SKM-1 treated with dmso at 0.1 percent for 144 hours (cell line): ENCODE results near the gene SLC30A3.
A peak's percentile ranks its signal among the peaks of the same experiment; 100 is the strongest.

Experiments
- DNase-seq: peaks from one replicate; lab custom pipeline; 2025; ENCODE audit not compliant: unreplicated experiment; lab: John Stamatoyannopoulos, UW

Gene SLC30A3

GRCh38 chr2:27236626-27237025 is 26.2 kb downstream of the SLC30A3 start:
- no peak for DNase-seq

GRCh38 chr2:27236136-27236535 is 26.7 kb downstream of the SLC30A3 start:
- no peak for DNase-seq

- no peak for DNase-seq
Observed at GRCh38 chr2:27233341-27233740, 29.5 kb downstream of the SLC30A3 start.

- no peak for DNase-seq
Observed at GRCh38 chr2:27231921-27232320, 30.9 kb downstream of the SLC30A3 start.

GRCh38 chr2:27227501-27227900 is 35.3 kb downstream of the SLC30A3 start:
- no peak for DNase-seq

GRCh38 chr2:27225526-27225925 is 37.3 kb downstream of the SLC30A3 start:
- DNase-seq = no peak

GRCh38 chr2:27223416-27223815 is 39.4 kb downstream of the SLC30A3 start:
- no peak for DNase-seq

GRCh38 chr2:27222407-27222806 is 40.4 kb downstream of the SLC30A3 start:
- DNase-seq = no peak

GRCh38 chr2:27221166-27221565 is 41.7 kb downstream of the SLC30A3 start:
- no peak for DNase-seq

GRCh38 chr2:27220091-27220490 is 42.8 kb downstream of the SLC30A3 start:
- DNase-seq = no peak

- no peak for DNase-seq
Observed at GRCh38 chr2:27219091-27219490, 43.8 kb downstream of the SLC30A3 start.

- no peak for DNase-seq
Observed at GRCh38 chr2:27218614-27219013, 44.2 kb downstream of the SLC30A3 start.

GRCh38 chr2:27217173-27218121 is 45.4 kb downstream of the SLC30A3 start, which contains the start of gene CAD:
CAD (plus strand) TSS chr2:27217369; CDS start chr2:27217552, 183 bp downstream.
- peak; percentile 85 for DNase-seq

- no peak for DNase-seq
Observed at GRCh38 chr2:27216416-27217137, 46.3 kb downstream of the SLC30A3 start.

GRCh38 chr2:27214941-27215340 is 47.9 kb downstream of the SLC30A3 start:
- no peak for DNase-seq

- DNase-seq = peak; percentile 47
Observed at GRCh38 chr2:27212626-27213471, 50.0 kb downstream of the SLC30A3 start.

GRCh38 chr2:27211943-27212625 is 50.8 kb downstream of the SLC30A3 start, which contains the start of the genes ATRAID and SLC5A6:
ATRAID (plus strand) TSS chr2:27212041; CDS start chr2:27212369, 328 bp downstream.
SLC5A6 (minus strand) TSS chr2:27212268; CDS start chr2:27207650, 4,618 bp downstream.
- peak; percentile 77 for DNase-seq

GRCh38 chr2:27211241-27211942 is 51.5 kb downstream of the SLC30A3 start:
- DNase-seq = peak; percentile 61

- no peak for DNase-seq
Observed at GRCh38 chr2:27209621-27210401, 53.0 kb downstream of the SLC30A3 start.
